HEK293 (cell line): Measurements from ENCODE around the gene VPS54.

Experiments used
- CTCF ChIA-PET: fragments of 350-600 bp; formaldehyde crosslinking; extraction: SDS; loops from one replicate; lab custom pipeline; 2021; ENCODE audit warnings: antibody characterized with exemption; lab: Yijun Ruan, JAX
- POLR2A ChIA-PET: fragments of 300-600 bp; formaldehyde crosslinking; extraction: SDS; loops from one replicate; lab custom pipeline; 2020; ENCODE audit warnings: antibody characterized with exemption, inconsistent platforms; lab: Yijun Ruan, JAX
- H3K27ac ChIP-seq: fragments of 200-500 bp; sonication (Bioruptor generic); 2 replicates; pipeline ENCODE4 v1.5.1; 2014; ENCODE audit warnings: low read depth, low read length, control low read depth, inconsistent platforms; ENCODE audit errors: extremely low read depth
- H3K36me3 ChIP-seq, 2 experiments: fragments of 200-500 bp in 1 of 2; sonication (Bioruptor generic) in 1 of 2; 1 replicate in 1 of 2; 2 replicates in 1 of 2; pipeline ENCODE4 v1.5.1; 2014 to 2017; ENCODE audit warnings: inconsistent platforms in 2 of 2, low read length in 2 of 2; ENCODE audit not compliant: control insufficient read depth in 2 of 2, insufficient read depth in 1 of 2
- H3K4me1 ChIP-seq: fragments of 200-500 bp; sonication (Bioruptor generic); 2 replicates; pipeline ENCODE4 v1.5.1; 2014; ENCODE audit warnings: mild to moderate bottlenecking, low read length, inconsistent platforms; ENCODE audit not compliant: control insufficient read depth, insufficient read depth
- H3K4me3 ChIP-seq: 2 replicates; pipeline ENCODE4 v1.5.1; 2011; ENCODE audit warnings: low read depth, mild to moderate bottlenecking, control low read depth, low read length, moderate library complexity
- H3K9me3 ChIP-seq: fragments of 200-500 bp; sonication (Bioruptor generic); 2 replicates; pipeline ENCODE4 v1.5.1; 2014; ENCODE audit warnings: low read depth, low read length, inconsistent platforms; ENCODE audit not compliant: control insufficient read depth, insufficient read depth
- FEZF1 ChIP-seq: fragments of 450-650 bp; formaldehyde crosslinking; IDR thresholded peaks from 2 replicates; pipeline ENCODE4 v1.5.1; 2016; ENCODE audit warnings: missing biosample characterization, missing genetic modification characterization
- SCRT2 ChIP-seq: fragments of 450-650 bp; formaldehyde crosslinking; IDR thresholded peaks from 2 replicates; pipeline ENCODE4 v1.5.1; 2016; ENCODE audit warnings: missing biosample characterization, missing genetic modification characterization
- ZBTB49 ChIP-seq: fragments of 450-650 bp; formaldehyde crosslinking; IDR thresholded peaks from 2 replicates; pipeline ENCODE4 v1.5.1; 2016; ENCODE audit warnings: missing biosample characterization, missing genetic modification characterization, low read depth
- ZFP37 ChIP-seq: fragments of 450-650 bp; formaldehyde crosslinking; IDR thresholded peaks from 2 replicates; pipeline ENCODE4 v1.5.1; 2016; ENCODE audit warnings: missing biosample characterization, missing genetic modification characterization
- ZNF184 ChIP-seq: fragments of 450-650 bp; IDR thresholded peaks from 2 replicates; pipeline ENCODE4 v1.5.1; 2018; ENCODE audit warnings: missing biosample characterization, mild to moderate bottlenecking, missing genetic modification characterization
- ZNF221 ChIP-seq: fragments of 450-650 bp; formaldehyde crosslinking; IDR thresholded peaks from 2 replicates; pipeline ENCODE4 v1.5.1; 2017; ENCODE audit warnings: missing biosample characterization, missing genetic modification characterization, borderline replicate concordance
- ZNF341 ChIP-seq: fragments of 450-650 bp; formaldehyde crosslinking; IDR thresholded peaks from 2 replicates; pipeline ENCODE4; 2016; ENCODE audit warnings: low read depth, missing biosample characterization, missing genetic modification characterization
- ZNF394 ChIP-seq: fragments of 450-650 bp; formaldehyde crosslinking; IDR thresholded peaks from 2 replicates; pipeline ENCODE4 v1.5.1; 2016; ENCODE audit warnings: missing biosample characterization, missing genetic modification characterization, mild to moderate bottlenecking, moderate library complexity, borderline replicate concordance
- ZNF416 ChIP-seq: fragments of 450-650 bp; formaldehyde crosslinking; IDR thresholded peaks from 2 replicates; pipeline ENCODE4 v1.5.1; 2016; ENCODE audit warnings: missing biosample characterization, missing genetic modification characterization
- ZNF521 ChIP-seq: fragments of 450-650 bp; formaldehyde crosslinking; IDR thresholded peaks from 2 replicates; pipeline ENCODE4 v1.5.1; 2017; ENCODE audit warnings: missing biosample characterization, mild to moderate bottlenecking, missing genetic modification characterization
- ZNF530 ChIP-seq: fragments of 450-650 bp; formaldehyde crosslinking; IDR thresholded peaks from 2 replicates; pipeline ENCODE4 v1.5.1; 2016; ENCODE audit warnings: low read depth, missing biosample characterization, missing genetic modification characterization
- ZNF555 ChIP-seq: fragments of 450-650 bp; formaldehyde crosslinking; conservative IDR thresholded peaks from 2 replicates; pipeline ENCODE4 v1.5.1; 2017; ENCODE audit warnings: missing biosample characterization, mild to moderate bottlenecking, missing genetic modification characterization, inconsistent platforms
- ZNF654 ChIP-seq: fragments of 450-650 bp; formaldehyde crosslinking; IDR thresholded peaks from 2 replicates; pipeline ENCODE4 v1.5.1; 2016; ENCODE audit warnings: low read depth, missing biosample characterization, missing genetic modification characterization
- ZNF660 ChIP-seq: fragments of 450-650 bp; IDR thresholded peaks from 2 replicates; pipeline ENCODE4 v1.5.1; 2018; ENCODE audit warnings: missing biosample characterization, mild to moderate bottlenecking, missing genetic modification characterization
- ZNF791 ChIP-seq: fragments of 450-650 bp; formaldehyde crosslinking; IDR thresholded peaks from 2 replicates; pipeline ENCODE4 v1.5.1; 2016; ENCODE audit warnings: missing biosample characterization, missing genetic modification characterization
- ZNF843 ChIP-seq: fragments of 450-650 bp; formaldehyde crosslinking; IDR thresholded peaks from 2 replicates; pipeline ENCODE4 v1.5.1; 2016; ENCODE audit warnings: missing biosample characterization, missing genetic modification characterization
- ZXDB ChIP-seq: fragments of 450-650 bp; formaldehyde crosslinking; IDR thresholded peaks from 2 replicates; pipeline ENCODE4 v1.5.1; 2016; ENCODE audit warnings: missing biosample characterization, missing genetic modification characterization
- TF ChIP-seq, protein P1 (sequence below): fragments of 450-650 bp; formaldehyde crosslinking; IDR thresholded peaks from 2 replicates; pipeline ENCODE4 v1.5.1; 2017; ENCODE audit warnings: missing biosample characterization, missing genetic modification characterization
- TF ChIP-seq, protein P2 (sequence below): fragments of 450-650 bp; formaldehyde crosslinking; conservative IDR thresholded peaks from 2 replicates; pipeline ENCODE4 v1.5.1; 2016; ENCODE audit warnings: low read depth, missing biosample characterization, missing genetic modification characterization
- TF ChIP-seq, protein P3 (sequence below): fragments of 450-650 bp; formaldehyde crosslinking; IDR thresholded peaks from 2 replicates; pipeline ENCODE4 v1.5.1; 2016; ENCODE audit warnings: missing biosample characterization, missing genetic modification characterization, borderline replicate concordance

VPS54 gene

DNA sequence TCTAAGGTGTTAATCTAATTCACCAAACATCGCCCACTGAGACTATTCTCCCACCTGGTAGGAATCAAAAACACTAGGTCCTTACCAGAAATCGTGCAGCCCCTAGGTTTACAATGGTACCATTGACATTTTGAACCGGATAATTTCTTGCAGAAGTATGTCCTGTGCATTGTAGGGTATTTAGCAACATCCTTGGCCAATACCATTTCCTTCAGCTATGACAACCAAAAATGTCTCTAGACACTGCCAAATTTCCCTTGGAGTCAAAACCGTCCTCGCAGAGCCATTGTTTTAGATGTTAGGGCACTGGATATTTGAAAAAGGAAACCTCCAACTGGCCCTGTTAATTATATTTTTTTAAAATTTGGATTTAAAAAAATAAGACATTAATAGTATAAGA is 3.8 kb downstream of the VPS54 start:
- CTCF ChIA-PET: interaction anchor here (0.5 kb wide), 1 partner anchor 1074 kb away, joined by 3 read pairs; no protein-coding TSS in a partner anchor
- Histone ChIP-seq H3K9me3 (no peaks in the 10 kb centered on the region), H3K36me3 (no peaks in the 10 kb centered on the region), H3K4me1 (peaks cover 3% of the 10 kb centered on the region), H3K27ac (no peak overlapping the region), H3K4me3 (no peak overlapping the region)
- TF ChIP-seq, protein P1, sequence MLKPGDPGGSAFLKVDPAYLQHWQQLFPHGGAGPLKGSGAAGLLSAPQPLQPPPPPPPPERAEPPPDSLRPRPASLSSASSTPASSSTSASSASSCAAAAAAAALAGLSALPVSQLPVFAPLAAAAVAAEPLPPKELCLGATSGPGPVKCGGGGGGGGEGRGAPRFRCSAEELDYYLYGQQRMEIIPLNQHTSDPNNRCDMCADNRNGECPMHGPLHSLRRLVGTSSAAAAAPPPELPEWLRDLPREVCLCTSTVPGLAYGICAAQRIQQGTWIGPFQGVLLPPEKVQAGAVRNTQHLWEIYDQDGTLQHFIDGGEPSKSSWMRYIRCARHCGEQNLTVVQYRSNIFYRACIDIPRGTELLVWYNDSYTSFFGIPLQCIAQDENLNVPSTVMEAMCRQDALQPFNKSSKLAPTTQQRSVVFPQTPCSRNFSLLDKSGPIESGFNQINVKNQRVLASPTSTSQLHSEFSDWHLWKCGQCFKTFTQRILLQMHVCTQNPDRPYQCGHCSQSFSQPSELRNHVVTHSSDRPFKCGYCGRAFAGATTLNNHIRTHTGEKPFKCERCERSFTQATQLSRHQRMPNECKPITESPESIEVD (tag by site-specific recombination): no peak
- no peak for TF ChIP-seq ZNF660 (tag by site-specific recombination)
- TF ChIP-seq, protein P2, sequence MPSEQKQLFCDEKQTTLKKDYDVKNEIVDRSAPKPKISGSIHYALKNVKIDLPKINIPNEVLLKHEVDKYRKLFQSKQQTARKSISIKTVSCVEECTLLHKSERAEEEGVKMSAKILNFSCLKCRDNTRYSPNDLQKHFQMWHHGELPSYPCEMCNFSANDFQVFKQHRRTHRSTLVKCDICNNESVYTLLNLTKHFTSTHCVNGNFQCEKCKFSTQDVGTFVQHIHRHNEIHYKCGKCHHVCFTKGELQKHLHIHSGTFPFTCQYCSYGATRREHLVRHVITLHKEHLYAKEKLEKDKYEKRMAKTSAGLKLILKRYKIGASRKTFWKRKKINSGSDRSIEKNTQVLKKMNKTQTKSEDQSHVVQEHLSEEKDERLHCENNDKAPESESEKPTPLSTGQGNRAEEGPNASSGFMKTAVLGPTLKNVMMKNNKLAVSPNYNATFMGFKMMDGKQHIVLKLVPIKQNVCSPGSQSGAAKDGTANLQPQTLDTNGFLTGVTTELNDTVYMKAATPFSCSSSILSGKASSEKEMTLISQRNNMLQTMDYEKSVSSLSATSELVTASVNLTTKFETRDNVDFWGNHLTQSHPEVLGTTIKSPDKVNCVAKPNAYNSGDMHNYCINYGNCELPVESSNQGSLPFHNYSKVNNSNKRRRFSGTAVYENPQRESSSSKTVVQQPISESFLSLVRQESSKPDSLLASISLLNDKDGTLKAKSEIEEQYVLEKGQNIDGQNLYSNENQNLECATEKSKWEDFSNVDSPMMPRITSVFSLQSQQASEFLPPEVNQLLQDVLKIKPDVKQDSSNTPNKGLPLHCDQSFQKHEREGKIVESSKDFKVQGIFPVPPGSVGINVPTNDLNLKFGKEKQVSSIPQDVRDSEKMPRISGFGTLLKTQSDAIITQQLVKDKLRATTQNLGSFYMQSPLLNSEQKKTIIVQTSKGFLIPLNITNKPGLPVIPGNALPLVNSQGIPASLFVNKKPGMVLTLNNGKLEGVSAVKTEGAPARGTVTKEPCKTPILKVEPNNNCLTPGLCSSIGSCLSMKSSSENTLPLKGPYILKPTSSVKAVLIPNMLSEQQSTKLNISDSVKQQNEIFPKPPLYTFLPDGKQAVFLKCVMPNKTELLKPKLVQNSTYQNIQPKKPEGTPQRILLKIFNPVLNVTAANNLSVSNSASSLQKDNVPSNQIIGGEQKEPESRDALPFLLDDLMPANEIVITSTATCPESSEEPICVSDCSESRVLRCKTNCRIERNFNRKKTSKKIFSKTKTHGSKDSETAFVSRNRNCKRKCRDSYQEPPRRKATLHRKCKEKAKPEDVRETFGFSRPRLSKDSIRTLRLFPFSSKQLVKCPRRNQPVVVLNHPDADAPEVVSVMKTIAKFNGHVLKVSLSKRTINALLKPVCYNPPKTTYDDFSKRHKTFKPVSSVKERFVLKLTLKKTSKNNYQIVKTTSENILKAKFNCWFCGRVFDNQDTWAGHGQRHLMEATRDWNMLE (tag by site-specific recombination): no peak
- no peak for TF ChIP-seq ZNF521 (tag by site-specific recombination)
- TF ChIP-seq ZNF843 (tag by site-specific recombination): no peak
- no peak for TF ChIP-seq ZFP37 (tag by site-specific recombination)
- no peak for TF ChIP-seq ZNF221
- no peak for TF ChIP-seq ZXDB (tag by site-specific recombination)
- no peak for TF ChIP-seq ZNF654 (tag by site-specific recombination)
- no peak for TF ChIP-seq ZNF555
- TF ChIP-seq ZBTB49 (tag by site-specific recombination): no peak
- no peak for TF ChIP-seq FEZF1 (tag by site-specific recombination)
- TF ChIP-seq ZNF394 (tag by site-specific recombination): no peak
- TF ChIP-seq, protein P3, sequence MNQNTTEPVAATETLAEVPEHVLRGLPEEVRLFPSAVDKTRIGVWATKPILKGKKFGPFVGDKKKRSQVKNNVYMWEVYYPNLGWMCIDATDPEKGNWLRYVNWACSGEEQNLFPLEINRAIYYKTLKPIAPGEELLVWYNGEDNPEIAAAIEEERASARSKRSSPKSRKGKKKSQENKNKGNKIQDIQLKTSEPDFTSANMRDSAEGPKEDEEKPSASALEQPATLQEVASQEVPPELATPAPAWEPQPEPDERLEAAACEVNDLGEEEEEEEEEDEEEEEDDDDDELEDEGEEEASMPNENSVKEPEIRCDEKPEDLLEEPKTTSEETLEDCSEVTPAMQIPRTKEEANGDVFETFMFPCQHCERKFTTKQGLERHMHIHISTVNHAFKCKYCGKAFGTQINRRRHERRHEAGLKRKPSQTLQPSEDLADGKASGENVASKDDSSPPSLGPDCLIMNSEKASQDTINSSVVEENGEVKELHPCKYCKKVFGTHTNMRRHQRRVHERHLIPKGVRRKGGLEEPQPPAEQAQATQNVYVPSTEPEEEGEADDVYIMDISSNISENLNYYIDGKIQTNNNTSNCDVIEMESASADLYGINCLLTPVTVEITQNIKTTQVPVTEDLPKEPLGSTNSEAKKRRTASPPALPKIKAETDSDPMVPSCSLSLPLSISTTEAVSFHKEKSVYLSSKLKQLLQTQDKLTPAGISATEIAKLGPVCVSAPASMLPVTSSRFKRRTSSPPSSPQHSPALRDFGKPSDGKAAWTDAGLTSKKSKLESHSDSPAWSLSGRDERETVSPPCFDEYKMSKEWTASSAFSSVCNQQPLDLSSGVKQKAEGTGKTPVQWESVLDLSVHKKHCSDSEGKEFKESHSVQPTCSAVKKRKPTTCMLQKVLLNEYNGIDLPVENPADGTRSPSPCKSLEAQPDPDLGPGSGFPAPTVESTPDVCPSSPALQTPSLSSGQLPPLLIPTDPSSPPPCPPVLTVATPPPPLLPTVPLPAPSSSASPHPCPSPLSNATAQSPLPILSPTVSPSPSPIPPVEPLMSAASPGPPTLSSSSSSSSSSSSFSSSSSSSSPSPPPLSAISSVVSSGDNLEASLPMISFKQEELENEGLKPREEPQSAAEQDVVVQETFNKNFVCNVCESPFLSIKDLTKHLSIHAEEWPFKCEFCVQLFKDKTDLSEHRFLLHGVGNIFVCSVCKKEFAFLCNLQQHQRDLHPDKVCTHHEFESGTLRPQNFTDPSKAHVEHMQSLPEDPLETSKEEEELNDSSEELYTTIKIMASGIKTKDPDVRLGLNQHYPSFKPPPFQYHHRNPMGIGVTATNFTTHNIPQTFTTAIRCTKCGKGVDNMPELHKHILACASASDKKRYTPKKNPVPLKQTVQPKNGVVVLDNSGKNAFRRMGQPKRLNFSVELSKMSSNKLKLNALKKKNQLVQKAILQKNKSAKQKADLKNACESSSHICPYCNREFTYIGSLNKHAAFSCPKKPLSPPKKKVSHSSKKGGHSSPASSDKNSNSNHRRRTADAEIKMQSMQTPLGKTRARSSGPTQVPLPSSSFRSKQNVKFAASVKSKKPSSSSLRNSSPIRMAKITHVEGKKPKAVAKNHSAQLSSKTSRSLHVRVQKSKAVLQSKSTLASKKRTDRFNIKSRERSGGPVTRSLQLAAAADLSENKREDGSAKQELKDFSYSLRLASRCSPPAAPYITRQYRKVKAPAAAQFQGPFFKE (tag by site-specific recombination): no peak
- no peak for TF ChIP-seq SCRT2 (tag by site-specific recombination)
- no peak for TF ChIP-seq ZNF341 (tag by site-specific recombination)
- no peak for TF ChIP-seq ZNF184 (tag by site-specific recombination)
- no peak for TF ChIP-seq ZNF530
- no peak for TF ChIP-seq ZNF416 (tag by site-specific recombination)
- TF ChIP-seq ZNF791 (tag by site-specific recombination): no peak
- POLR2A ChIA-PET: no interaction called here
